AG04449 (cell line): Measurements from ENCODE around the gene DSCAM.

Experiments
- CTCF ChIA-PET: fragments of 350-600 bp; formaldehyde crosslinking; extraction: SDS; loops from one replicate; lab custom pipeline; 2021; ENCODE audit warnings: antibody characterized with exemption; lab: Yijun Ruan, JAX
- POLR2A ChIA-PET: fragments of 400-600, 350-600 bp; formaldehyde crosslinking; extraction: SDS; loops from one replicate; lab custom pipeline; 2020; ENCODE audit warnings: antibody characterized with exemption, inconsistent platforms; lab: Yijun Ruan, JAX
- DNase-seq: peaks from one replicate; pipeline ENCODE4 v3.0.0-alpha.2; 2010; ENCODE audit warnings: low read depth, low spot score
- H3K4me3 ChIP-seq: 2 replicates; pipeline ENCODE4 v1.5.1; 2011; ENCODE audit warnings: low read depth, mild to moderate bottlenecking, control low read depth, low read length
- TF ChIP-seq, protein P1 (sequence below): IDR thresholded peaks from one replicate; pipeline ENCODE4 v1.5.1; 2011; ENCODE audit warnings: mild to moderate bottlenecking, moderate library complexity, low read length, control low read depth, inconsistent platforms; ENCODE audit not compliant: insufficient read depth; ENCODE audit errors: missing control alignments

DSCAM gene

DNA sequence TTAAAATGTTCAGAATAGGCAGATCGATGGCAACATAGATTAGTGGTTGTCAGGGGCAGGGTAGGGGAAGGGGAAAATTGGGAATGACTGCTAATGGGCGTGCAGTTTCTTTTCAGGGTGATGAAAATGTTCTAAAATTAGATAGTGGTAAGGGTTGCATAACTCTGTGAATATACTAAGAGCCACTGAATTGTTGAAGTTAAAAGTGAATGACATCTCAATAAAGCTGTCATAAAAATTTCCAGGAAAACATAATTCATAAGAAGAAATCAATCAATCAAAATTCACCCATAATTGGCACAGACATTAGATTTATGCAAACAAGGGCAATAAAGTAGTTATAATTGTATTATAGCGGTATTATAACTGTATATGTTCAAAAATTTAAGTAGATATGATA, 751.5 kb downstream of the DSCAM start:
- ChIA-PET POLR2A (no interaction called here), CTCF (no interaction called here)
- no peak overlapping the region for H3K4me3 ChIP-seq
- TF ChIP-seq, protein P1, sequence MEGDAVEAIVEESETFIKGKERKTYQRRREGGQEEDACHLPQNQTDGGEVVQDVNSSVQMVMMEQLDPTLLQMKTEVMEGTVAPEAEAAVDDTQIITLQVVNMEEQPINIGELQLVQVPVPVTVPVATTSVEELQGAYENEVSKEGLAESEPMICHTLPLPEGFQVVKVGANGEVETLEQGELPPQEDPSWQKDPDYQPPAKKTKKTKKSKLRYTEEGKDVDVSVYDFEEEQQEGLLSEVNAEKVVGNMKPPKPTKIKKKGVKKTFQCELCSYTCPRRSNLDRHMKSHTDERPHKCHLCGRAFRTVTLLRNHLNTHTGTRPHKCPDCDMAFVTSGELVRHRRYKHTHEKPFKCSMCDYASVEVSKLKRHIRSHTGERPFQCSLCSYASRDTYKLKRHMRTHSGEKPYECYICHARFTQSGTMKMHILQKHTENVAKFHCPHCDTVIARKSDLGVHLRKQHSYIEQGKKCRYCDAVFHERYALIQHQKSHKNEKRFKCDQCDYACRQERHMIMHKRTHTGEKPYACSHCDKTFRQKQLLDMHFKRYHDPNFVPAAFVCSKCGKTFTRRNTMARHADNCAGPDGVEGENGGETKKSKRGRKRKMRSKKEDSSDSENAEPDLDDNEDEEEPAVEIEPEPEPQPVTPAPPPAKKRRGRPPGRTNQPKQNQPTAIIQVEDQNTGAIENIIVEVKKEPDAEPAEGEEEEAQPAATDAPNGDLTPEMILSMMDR = no peak
- no peak for DNase-seq

GRCh38 chr21:40080385-40080784, 766.6 kb downstream of the DSCAM start:
- no peak overlapping the region for H3K4me3 ChIP-seq
- POLR2A ChIA-PET = no interaction called here
- TF ChIP-seq, protein P1 = no peak
- CTCF ChIA-PET = no interaction called here
- no peak for DNase-seq

DNA sequence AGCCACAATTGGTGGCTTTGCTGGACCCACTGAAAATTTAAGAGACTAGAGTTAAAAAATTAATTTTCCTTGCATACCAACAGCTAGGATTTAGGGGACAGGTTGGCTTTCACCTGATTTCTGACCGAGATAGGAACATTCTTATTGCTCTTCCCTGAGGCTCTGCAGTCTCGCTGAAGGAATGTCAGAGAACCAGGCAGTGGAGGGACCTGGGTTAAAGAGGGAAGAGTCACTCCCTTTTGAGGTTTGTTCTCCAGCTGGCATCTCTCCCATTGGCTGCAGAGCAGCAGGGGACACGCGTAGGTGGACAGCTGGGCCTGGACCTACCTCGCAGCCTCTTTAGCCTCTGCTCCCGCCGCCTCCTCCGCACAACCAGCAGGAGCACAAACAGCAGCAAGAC, 772.2 kb downstream of the DSCAM start:
- TF ChIP-seq, protein P1 = no peak
- CTCF ChIA-PET = no interaction called here
- POLR2A ChIA-PET = no interaction called here
- H3K4me3 ChIP-seq = no peak overlapping the region
- no peak for DNase-seq

DNA sequence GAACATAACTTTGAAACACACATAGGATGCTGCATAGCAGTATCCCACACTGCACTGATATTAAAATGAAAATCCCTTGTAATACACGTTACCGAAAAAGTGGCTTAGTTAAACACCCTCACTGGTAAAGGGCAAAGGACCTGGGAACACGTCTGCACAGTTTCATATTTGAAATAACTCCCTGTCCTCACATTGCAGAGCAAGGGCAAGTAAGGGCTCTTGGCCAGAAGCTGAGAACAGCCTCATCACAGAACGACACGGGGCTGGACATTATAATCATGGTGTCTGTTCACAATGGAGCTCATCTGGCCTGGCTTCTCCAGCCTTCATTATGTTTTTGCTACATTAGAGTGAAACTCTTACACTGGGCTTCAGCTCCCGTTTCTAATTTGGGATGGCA, 772.8 kb downstream of the DSCAM start:
- no peak for DNase-seq
- CTCF ChIA-PET = no interaction called here
- TF ChIP-seq, protein P1 = no peak
- no peak overlapping the region for H3K4me3 ChIP-seq
- POLR2A ChIA-PET = no interaction called here

DNA sequence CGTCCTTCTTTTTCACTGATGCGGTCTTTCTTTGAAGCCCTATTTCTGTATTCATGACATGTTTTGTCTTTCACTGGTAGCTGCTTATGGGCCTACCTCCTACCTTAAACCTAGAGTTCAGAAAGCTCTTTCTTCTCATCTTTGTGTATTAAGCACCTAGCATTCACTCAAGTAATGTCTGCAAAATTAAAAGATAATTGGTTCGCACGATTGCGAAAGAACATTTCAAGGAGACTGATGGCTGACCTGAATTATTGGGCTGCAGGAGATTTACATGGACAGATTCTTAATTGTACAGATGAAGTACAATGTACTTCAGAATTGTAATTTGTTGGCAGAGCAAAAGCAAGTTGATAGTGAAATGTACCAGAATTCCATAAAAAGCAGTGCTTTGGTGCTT, 773.3 kb downstream of the DSCAM start:
- POLR2A ChIA-PET = no interaction called here
- TF ChIP-seq, protein P1 = no peak
- CTCF ChIA-PET = no interaction called here
- DNase-seq = no peak
- no peak overlapping the region for H3K4me3 ChIP-seq

- POLR2A ChIA-PET = no interaction called here
- TF ChIP-seq, protein P1 = no peak
- CTCF ChIA-PET = no interaction called here
- H3K4me3 ChIP-seq = no peak overlapping the region
- DNase-seq = no peak
Observed at GRCh38 chr21:40070871-40071270, 776.1 kb downstream of the DSCAM start.
